ENCODE results near the gene SEC61A2.
"Not testable (repeated sequence)": the region's sequence is repeated elsewhere in the genome, so short reads cannot be mapped to it uniquely, and the experiment has no call there.

SEC61A2 gene

GRCh38 chr10:12088919-12089318, 40.6 kb upstream of the SEC61A2 start:
- Histone ChIP-seq H4K20me1 (ENCODE audit: insufficient read depth, low read length) (no peaks in the 10 kb centered on the region), H2AFZ (ENCODE audit: low read length) (no peak overlapping the region), H3K9me2 (replicated peaks; ENCODE audit: insufficient read depth, low read length) (no peaks in the 10 kb centered on the region), H3F3A (ENCODE audit: insufficient read depth, low read length) (no peaks in the 10 kb centered on the region), H3K4me1 (ENCODE audit: low read length) (no peaks in the 10 kb centered on the region), H3K4me3 (ENCODE audit: low read length) (no peak overlapping the region), H3K4me2 (ENCODE audit: low read depth, low read length) (no peak overlapping the region), H3K27me3 (replicated peaks; ENCODE audit: insufficient read depth, low read length) (no peaks in the 10 kb centered on the region), H3K79me2 (ENCODE audit: low read length) (no peaks in the 10 kb centered on the region), H3K9ac (ENCODE audit: low read length) (no peak overlapping the region), H3K27ac (ENCODE audit: low read length) (no peak overlapping the region), H3K9me3 (replicated peaks; ENCODE audit: insufficient read depth, low read length) (no peaks in the 10 kb centered on the region), H3K36me3 (replicated peaks; ENCODE audit: insufficient read depth, low read length) (no peaks in the 10 kb centered on the region)
- DNase-seq: no peak
- TF ChIP-seq CTCF (IDR thresholded peaks at IDR 0.05; ENCODE audit: low read length) (no peak), EZH2 (optimal IDR thresholded peaks at IDR 0.05; ENCODE audit: low read depth, low read length) (no peak), EZH2phosphoT487 (IDR thresholded peaks at IDR 0.05; ENCODE audit: low read length) (no peak)

GRCh38 chr10:12091421-12091820, 38.1 kb upstream of the SEC61A2 start:
- no peaks in the 10 kb centered on the region for H3K9me3 ChIP-seq (replicated peaks; ENCODE audit: insufficient read depth, low read length)
- H4K20me1 ChIP-seq (ENCODE audit: insufficient read depth, low read length): no peaks in the 10 kb centered on the region
- DNase-seq: no peak
- H3K4me1 ChIP-seq (ENCODE audit: low read length): no peaks in the 10 kb centered on the region
- H3K4me3 ChIP-seq (ENCODE audit: low read length): no peak overlapping the region
- no peaks in the 10 kb centered on the region for H3K27me3 ChIP-seq (replicated peaks; ENCODE audit: insufficient read depth, low read length)
- TF ChIP-seq EZH2 (optimal IDR thresholded peaks at IDR 0.05; ENCODE audit: low read depth, low read length) (no peak), EZH2phosphoT487 (IDR thresholded peaks at IDR 0.05; ENCODE audit: low read length) (no peak), CTCF (IDR thresholded peaks at IDR 0.05; ENCODE audit: low read length) (no peak)
- H3K27ac ChIP-seq (ENCODE audit: low read length): no peak overlapping the region
- no peaks in the 10 kb centered on the region for H3K9me2 ChIP-seq (replicated peaks; ENCODE audit: insufficient read depth, low read length)
- no peaks in the 10 kb centered on the region for H3F3A ChIP-seq (ENCODE audit: insufficient read depth, low read length)
- no peaks in the 10 kb centered on the region for H3K36me3 ChIP-seq (replicated peaks; ENCODE audit: insufficient read depth, low read length)
- H3K79me2 ChIP-seq (ENCODE audit: low read length): no peaks in the 10 kb centered on the region
- no peak overlapping the region for H3K9ac ChIP-seq (ENCODE audit: low read length)
- H3K4me2 ChIP-seq (ENCODE audit: low read depth, low read length): no peak overlapping the region
- H2AFZ ChIP-seq (ENCODE audit: low read length): no peak overlapping the region

GRCh38 chr10:12097361-12097760, 32.1 kb upstream of the SEC61A2 start:
- H3K9ac ChIP-seq (ENCODE audit: low read length); H4K20me1 ChIP-seq (ENCODE audit: insufficient read depth, low read length); H3K9me3 ChIP-seq (replicated peaks; ENCODE audit: insufficient read depth, low read length); H3K9me2 ChIP-seq (replicated peaks; ENCODE audit: insufficient read depth, low read length); H3K79me2 ChIP-seq (ENCODE audit: low read length); H3F3A ChIP-seq (ENCODE audit: insufficient read depth, low read length); DNase-seq; H3K27ac ChIP-seq (ENCODE audit: low read length); H3K4me1 ChIP-seq (ENCODE audit: low read length); H2AFZ ChIP-seq (ENCODE audit: low read length); H3K36me3 ChIP-seq (replicated peaks; ENCODE audit: insufficient read depth, low read length); H3K4me2 ChIP-seq (ENCODE audit: low read depth, low read length); H3K27me3 ChIP-seq (replicated peaks; ENCODE audit: insufficient read depth, low read length); H3K4me3 ChIP-seq (ENCODE audit: low read length): not testable (repeated sequence)

- DNase-seq: no peak
- H2AFZ ChIP-seq (ENCODE audit: low read length): no peak overlapping the region
- no peak overlapping the region for H3K4me3 ChIP-seq (ENCODE audit: low read length)
- H3K36me3 ChIP-seq (replicated peaks; ENCODE audit: insufficient read depth, low read length): no peaks in the 10 kb centered on the region
- H4K20me1 ChIP-seq (ENCODE audit: insufficient read depth, low read length): no peaks in the 10 kb centered on the region
- no peaks in the 10 kb centered on the region for H3K27me3 ChIP-seq (replicated peaks; ENCODE audit: insufficient read depth, low read length)
- no peak for TF ChIP-seq CTCF (IDR thresholded peaks at IDR 0.05; ENCODE audit: low read length)
- TF ChIP-seq EZH2 (optimal IDR thresholded peaks at IDR 0.05; ENCODE audit: low read depth, low read length): no peak
- no peak for TF ChIP-seq EZH2phosphoT487 (IDR thresholded peaks at IDR 0.05; ENCODE audit: low read length)
- no peak overlapping the region for H3K9ac ChIP-seq (ENCODE audit: low read length)
- no peak overlapping the region for H3K27ac ChIP-seq (ENCODE audit: low read length)
- no peaks in the 10 kb centered on the region for H3K79me2 ChIP-seq (ENCODE audit: low read length)
- no peaks in the 10 kb centered on the region for H3K4me1 ChIP-seq (ENCODE audit: low read length)
- H3F3A ChIP-seq (ENCODE audit: insufficient read depth, low read length): no peaks in the 10 kb centered on the region
- no peak overlapping the region for H3K4me2 ChIP-seq (ENCODE audit: low read depth, low read length)
- no peaks in the 10 kb centered on the region for H3K9me3 ChIP-seq (replicated peaks; ENCODE audit: insufficient read depth, low read length)
- no peaks in the 10 kb centered on the region for H3K9me2 ChIP-seq (replicated peaks; ENCODE audit: insufficient read depth, low read length)
These were observed 31.7 kb upstream of the SEC61A2 start for GRCh38 chr10:12097791-12098190.

All from MM.1S (cell line).